GOT3 (cell line): ENCODE measurements around the gene IL6R.
"Not testable (repeated sequence)": the region's sequence is repeated elsewhere in the genome, so short reads cannot be mapped to it uniquely, and the experiment has no call there.

Experiments
- DNase-seq: peaks from one replicate; lab custom pipeline; 2025; ENCODE audit warnings: mixed read lengths; lab: John Stamatoyannopoulos, UW

Gene IL6R

GRCh38 chr1:154404984-154405746, at the start of gene IL6R:
Gene IL6R (plus strand): TSS chr1:154405343. CDS start chr1:154405630, 287 bp downstream.
- peak; percentile 70 for DNase-seq

DNA sequence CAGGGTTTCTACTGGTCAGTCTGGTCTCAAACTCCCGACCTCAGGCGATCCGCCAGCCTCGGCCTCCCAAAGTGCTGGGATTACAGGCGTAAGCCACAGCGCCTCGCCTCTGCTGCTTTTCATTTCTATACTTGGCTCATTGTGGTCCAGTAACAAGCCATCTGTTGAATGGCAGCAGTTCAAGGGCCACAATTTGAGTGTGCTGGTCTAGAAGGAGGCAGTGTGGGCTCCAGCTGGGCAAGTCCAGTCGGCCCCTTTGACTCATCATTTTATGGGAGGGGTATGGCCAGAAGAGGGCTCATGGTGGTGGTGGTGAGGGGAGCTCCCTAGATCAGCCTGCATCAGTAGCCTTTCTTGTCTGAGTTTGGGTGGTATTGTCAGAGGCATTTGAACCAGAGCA, 46.6 kb upstream of the IL6R start:
- DNase-seq: no peak

DNA sequence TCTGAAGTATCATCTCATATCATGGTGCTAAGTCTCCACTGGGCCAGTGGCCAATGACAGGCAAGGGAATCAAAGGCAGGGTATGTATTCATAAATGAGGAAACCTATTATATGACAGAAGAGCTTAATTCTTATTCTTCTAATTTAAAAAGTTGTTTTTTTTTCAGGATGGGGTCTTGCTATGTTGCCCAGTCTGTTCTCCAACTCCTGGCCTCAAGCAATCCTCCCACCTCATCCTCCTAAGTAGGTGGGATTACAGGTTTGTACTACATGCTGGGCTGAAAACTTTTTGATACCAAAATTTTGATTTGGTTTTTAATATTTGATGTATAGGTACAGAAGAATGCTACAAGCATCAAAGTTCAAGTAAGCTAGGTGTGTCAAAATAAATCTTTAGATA, 44.9 kb upstream of the IL6R start:
- DNase-seq: no peak

- DNase-seq: not testable (repeated sequence)
Observed at GRCh38 chr1:154360881-154361280, 44.3 kb upstream of the IL6R start.

DNA sequence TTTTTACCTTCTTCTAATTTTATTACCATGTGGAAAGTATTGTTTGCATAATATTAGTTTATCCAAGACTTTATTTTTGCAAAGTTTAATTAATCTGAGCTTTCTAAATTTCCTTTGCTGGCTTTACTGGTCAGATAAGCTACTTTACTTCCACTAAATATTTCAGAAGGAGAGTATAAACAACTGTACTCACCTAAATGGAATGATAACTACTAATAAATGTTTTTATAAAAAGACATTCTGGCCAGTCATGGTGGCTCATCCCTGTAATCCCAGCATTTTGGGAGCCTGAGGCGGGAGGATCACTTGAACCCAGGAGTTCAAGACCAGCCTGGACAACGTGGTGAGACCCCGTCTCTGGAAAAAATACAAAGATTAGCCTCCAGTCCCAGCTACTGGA, 43.8 kb upstream of the IL6R start:
- no peak for DNase-seq

DNA sequence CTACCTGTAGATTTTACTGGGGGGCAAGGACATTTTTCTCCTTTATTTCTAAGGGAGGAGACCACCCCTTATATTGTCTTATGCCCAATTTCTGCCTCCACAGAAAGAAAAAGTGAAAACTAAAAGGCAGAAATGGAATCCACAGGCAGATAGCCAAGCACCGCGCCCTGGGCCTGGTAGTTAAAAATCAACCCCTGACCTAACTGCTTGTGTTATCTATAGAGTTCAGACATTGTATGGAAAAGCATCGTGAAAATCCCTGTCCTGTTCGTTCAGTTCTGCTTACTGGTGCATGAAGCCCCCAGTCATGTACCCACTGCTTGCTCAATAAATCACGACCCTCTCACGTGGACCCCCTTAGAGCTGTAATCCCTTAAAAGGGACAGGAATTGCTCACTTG, 33.7 kb upstream of the IL6R start:
- no peak for DNase-seq

- DNase-seq: not testable (repeated sequence)
Observed at GRCh38 chr1:154373777-154374357, 31.3 kb upstream of the IL6R start.

DNA sequence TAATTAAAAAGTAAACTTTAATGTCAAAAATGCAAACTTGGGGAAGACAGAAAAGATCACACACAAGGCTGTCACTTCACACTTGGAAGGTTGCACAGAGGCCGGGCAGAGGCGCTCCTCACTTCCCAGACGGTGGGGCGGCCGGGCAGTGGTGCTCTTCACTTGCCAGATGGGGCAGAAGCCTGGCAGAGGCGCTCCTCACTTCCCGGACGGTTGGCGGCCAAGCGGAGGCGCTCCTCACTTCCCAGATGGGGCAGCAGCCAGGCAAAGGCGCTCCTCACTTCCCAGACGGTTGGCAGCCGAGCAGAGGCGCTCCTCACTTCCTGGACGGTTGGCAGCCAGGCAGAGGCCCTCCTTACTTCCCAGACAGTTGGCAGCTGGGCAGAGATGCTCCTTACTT, 25.8 kb upstream of the IL6R start:
- DNase-seq: no peak

GRCh38 chr1:154384650-154385489, 20.3 kb upstream of the IL6R start:
- no peak for DNase-seq

DNA sequence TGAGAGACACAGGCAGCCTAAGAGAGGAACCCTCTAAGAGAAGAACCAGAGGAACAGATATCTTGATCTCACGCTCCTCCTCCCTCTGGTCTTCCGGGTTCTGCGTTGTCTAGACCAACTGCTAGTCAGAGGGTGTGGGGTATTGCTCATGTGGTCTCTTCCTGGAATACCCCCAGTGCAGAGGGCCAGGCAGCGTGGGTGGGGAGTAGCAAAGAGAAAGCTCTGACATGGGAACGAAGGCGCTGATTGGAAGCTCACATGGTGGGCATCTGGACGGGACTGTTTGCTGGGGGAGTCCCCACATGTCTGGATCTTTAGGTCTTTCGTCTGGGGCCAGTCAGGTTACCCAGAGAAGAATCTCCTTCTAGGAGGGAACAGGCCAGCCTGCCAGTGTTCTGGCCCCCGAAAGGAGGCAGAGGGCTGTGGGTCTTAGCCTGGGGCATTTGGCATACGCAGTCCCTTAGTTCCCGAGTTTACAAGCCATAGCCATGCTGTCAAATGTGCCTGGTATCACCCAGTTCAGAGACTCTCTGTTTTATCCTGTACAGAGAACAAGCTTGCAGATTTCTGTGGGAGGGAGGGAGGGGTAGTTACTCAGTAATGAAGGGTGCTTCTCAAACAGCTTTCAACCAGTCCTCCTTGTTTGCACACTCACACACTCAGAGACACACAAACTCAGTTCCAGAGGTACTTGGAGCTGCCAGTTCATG, 18.3 kb upstream of the IL6R start:
- no peak for DNase-seq

GRCh38 chr1:154391086-154391770, 13.9 kb upstream of the IL6R start:
- no peak for DNase-seq

DNA sequence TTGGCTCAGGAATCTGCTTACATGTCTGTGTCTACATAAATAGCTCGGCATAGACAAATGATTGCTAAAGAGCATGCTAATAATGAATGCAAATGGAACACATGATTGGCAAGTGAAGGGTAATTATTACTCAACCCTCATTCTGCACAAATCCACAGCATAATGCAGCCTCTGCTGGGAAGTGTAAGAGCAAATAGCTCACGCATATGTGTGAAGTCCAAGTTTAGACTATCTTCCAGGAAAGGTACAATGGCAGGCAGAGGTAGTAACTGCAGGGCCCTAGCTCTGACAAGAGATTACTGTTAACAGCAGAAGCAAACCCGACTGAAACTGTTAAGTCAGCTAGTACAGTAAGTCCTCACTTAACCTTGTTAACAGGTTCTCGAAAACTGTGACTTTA, 7.0 kb upstream of the IL6R start:
- DNase-seq: no peak

GRCh38 chr1:154398678-154399077, 6.5 kb upstream of the IL6R start:
- DNase-seq: no peak

GRCh38 chr1:154400381-154400801, 4.8 kb upstream of the IL6R start:
- DNase-seq: no peak

- DNase-seq: no peak
Observed at GRCh38 chr1:154402409-154402921, 2.7 kb upstream of the IL6R start.

DNA sequence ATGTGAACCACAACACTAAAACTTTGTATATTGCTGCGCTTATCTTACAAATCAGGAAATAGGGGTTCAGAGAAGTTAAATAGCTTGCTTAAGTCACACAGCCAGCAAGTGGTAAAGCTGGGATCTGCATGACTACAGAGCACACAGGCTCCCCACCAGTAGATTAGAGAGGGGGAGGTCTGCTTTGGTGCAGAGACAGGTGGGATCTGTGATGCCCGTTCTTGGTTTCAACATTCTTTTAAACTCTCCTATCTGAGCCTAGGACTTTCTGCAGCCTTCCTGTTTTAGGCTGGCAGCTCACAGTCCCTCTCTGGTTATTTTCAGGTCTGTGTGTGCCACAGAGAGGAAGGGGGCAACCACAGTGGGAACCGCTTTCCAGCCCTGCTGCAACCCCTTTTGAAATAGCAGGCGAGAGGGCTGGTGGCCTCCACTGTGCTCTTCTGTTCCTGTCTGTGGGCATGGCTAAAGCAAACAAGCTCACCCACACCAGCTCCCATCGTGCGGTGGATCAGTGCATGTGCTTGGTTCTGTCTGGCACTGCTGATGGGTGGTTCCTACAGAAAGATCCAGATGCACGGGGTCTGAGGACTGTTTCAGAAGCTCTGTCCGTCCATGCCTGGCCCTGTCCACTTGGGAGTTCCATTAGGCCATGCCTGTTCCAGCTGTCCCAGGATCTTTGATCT, 1.7 kb upstream of the IL6R start:
- DNase-seq: no peak

DNA sequence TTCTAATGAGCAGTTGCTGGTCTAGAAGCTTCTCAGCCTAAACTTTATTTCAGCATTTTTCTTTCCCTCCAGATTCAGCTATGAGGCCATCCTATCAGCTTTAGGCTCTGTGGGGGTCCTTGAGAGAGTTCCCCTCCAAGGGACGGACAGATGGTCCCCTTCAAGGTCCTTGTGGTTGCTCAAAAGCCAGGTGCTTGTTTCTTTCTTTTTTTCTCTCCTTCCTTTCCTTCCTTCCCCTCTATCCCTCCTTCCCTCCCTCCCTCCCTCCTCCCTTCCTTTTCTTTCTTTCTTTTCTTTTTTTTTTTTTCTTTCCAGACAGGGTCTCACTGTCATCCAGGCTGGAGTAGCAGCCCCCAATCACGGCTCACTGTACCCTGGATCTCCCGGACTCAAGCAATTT, 1.2 kb upstream of the IL6R start:
- no peak for DNase-seq

- no peak for DNase-seq
Observed at GRCh38 chr1:154404511-154404931, 622 bp upstream of the IL6R start.

- DNase-seq: no peak
Observed at GRCh38 chr1:154405747-154406571, 816 bp downstream of the IL6R start.

- no peak for DNase-seq
Observed at GRCh38 chr1:154406572-154406879, 1.4 kb downstream of the IL6R start.
